Trophoblast cell (in vitro differentiated cells and primary cell): ENCODE measurements around the gene PPP1CC.

Experiments
- DNase-seq, 2 donors: peaks; one replicate each; pipeline ENCODE4 v3.0.0-alpha.2; 2016
- H2AFZ ChIP-seq: 2 replicates; pipeline ENCODE4 v1.6.1; 2013; ENCODE audit warnings: low read length, moderate library complexity, mild to moderate bottlenecking; ENCODE audit not compliant: insufficient read depth, poor library complexity
- H2AK5ac ChIP-seq: 2 replicates; pipeline ENCODE4 v1.6.1; 2013; ENCODE audit warnings: mild to moderate bottlenecking, low read length
- H2BK120ac ChIP-seq: 2 replicates; pipeline ENCODE4 v1.6.1; 2013; ENCODE audit warnings: low read length, mild to moderate bottlenecking, moderate library complexity; ENCODE audit not compliant: insufficient read depth, poor library complexity
- H2BK12ac ChIP-seq: 2 replicates; pipeline ENCODE4 v1.6.1; 2013; ENCODE audit warnings: mild to moderate bottlenecking, low read length, moderate library complexity
- H2BK5ac ChIP-seq: 2 replicates; pipeline ENCODE4 v1.6.1; 2013; ENCODE audit warnings: low read length, low read depth, moderate library complexity, mild to moderate bottlenecking; ENCODE audit not compliant: poor library complexity
- H3K14ac ChIP-seq: 2 replicates; pipeline ENCODE4 v1.6.1; 2013; ENCODE audit warnings: mild to moderate bottlenecking, low read length
- H3K18ac ChIP-seq: 2 replicates; pipeline ENCODE4 v1.6.1; 2013; ENCODE audit warnings: mild to moderate bottlenecking, low read length
- H3K23ac ChIP-seq: 2 replicates; pipeline ENCODE4 v1.6.1; 2013; ENCODE audit warnings: low read length
- H3K27ac ChIP-seq: 2 replicates; pipeline ENCODE4 v1.5.1; 2013; ENCODE audit warnings: low read depth, mild to moderate bottlenecking, inconsistent platforms, low read length, moderate library complexity
- H3K27me3 ChIP-seq: 2 replicates; pipeline ENCODE4 v1.6.1; 2013; ENCODE audit warnings: inconsistent platforms, mild to moderate bottlenecking, low read length, moderate library complexity; ENCODE audit not compliant: insufficient read depth
- H3K36me3 ChIP-seq, 2 experiments: 1 replicate in 1 of 2; 2 replicates in 1 of 2; pipeline ENCODE4 v1.6.1; 2013; ENCODE audit warnings: low read length in 2 of 2, mild to moderate bottlenecking in 2 of 2, moderate library complexity in 1 of 2; ENCODE audit not compliant: insufficient read depth in 2 of 2, control insufficient read depth in 1 of 2
- H3K4ac ChIP-seq: 2 replicates; pipeline ENCODE4 v1.6.1; 2013; ENCODE audit warnings: low read depth, mild to moderate bottlenecking, low read length, moderate library complexity
- H3K4me1 ChIP-seq, 2 experiments: 1 replicate in 1 of 2; 2 replicates in 1 of 2; pipeline ENCODE4 v1.6.1; 2013; ENCODE audit warnings: low read length in 2 of 2, mild to moderate bottlenecking in 2 of 2, moderate library complexity in 1 of 2; ENCODE audit not compliant: insufficient read depth in 2 of 2, control insufficient read depth in 1 of 2
- H3K4me2 ChIP-seq: 2 replicates; pipeline ENCODE4 v1.6.1; 2013; ENCODE audit warnings: inconsistent platforms, mild to moderate bottlenecking, low read length, moderate library complexity
- H3K4me3 ChIP-seq: 2 replicates; pipeline ENCODE4 v1.5.1; 2013; ENCODE audit warnings: mild to moderate bottlenecking, low read depth, low read length, inconsistent platforms
- H3K79me1 ChIP-seq: one replicate; pipeline ENCODE4 v1.6.1; 2013; ENCODE audit warnings: low read length
- H3K79me2 ChIP-seq: 2 replicates; pipeline ENCODE4 v1.6.1; 2013; ENCODE audit warnings: low read length, mild to moderate bottlenecking; ENCODE audit not compliant: control insufficient read depth, insufficient read depth, poor library complexity
- H3K9ac ChIP-seq: 2 replicates; pipeline ENCODE4 v1.6.1; 2013; ENCODE audit warnings: mild to moderate bottlenecking, low read length
- H3K9me3 ChIP-seq: 2 replicates; pipeline ENCODE4 v1.6.1; 2013; ENCODE audit warnings: low read depth, mild to moderate bottlenecking, control low read depth, inconsistent platforms, low read length; ENCODE audit not compliant: insufficient read depth
- H4K12ac ChIP-seq: 2 replicates; pipeline ENCODE4 v1.6.1; 2013; ENCODE audit warnings: low read depth, mild to moderate bottlenecking, low read length, moderate library complexity
- H4K8ac ChIP-seq: 2 replicates; pipeline ENCODE4 v1.6.1; 2013; ENCODE audit warnings: low read depth, mild to moderate bottlenecking, low read length, moderate library complexity
- H4K91ac ChIP-seq: one replicate; pipeline ENCODE4 v1.6.1; 2013; ENCODE audit warnings: low read depth, mild to moderate bottlenecking, low read length, moderate library complexity
- WGBS: extraction: QIAGEN DNeasy Blood & Tissue Kit; methylation state at CpG from one replicate; pipeline ENCODE4 v1.1.7; 2013; ENCODE audit warnings: missing lambda C conversion rate; ENCODE audit not compliant: insufficient read length, insufficient coverage; ENCODE audit errors: extremely low coverage; 5-methylcytosine and 5-hydroxymethylcytosine counted together

The PPP1CC gene

GRCh38 chr12:110758922-110759321 is 16.2 kb upstream of the PPP1CC start:
- no peak overlapping the region for H2AFZ ChIP-seq
- no peaks in the 10 kb centered on the region for H3K79me2 ChIP-seq
- H3K27ac ChIP-seq: no peak overlapping the region
- H3K18ac ChIP-seq: no peak overlapping the region
- no peaks in the 10 kb centered on the region for H3K36me3 ChIP-seq
- no peak overlapping the region for H3K4me2 ChIP-seq
- H3K4me1 ChIP-seq: no peaks in the 10 kb centered on the region
- no peaks in the 10 kb centered on the region for H3K27me3 ChIP-seq
- no peak overlapping the region for H4K8ac ChIP-seq
- H4K91ac ChIP-seq: no peak overlapping the region
- H2BK120ac ChIP-seq: no peak overlapping the region
- H2AK5ac ChIP-seq: no peak overlapping the region
- no peak overlapping the region for H3K23ac ChIP-seq
- WGBS: no CpG with 5 or more reads among the region's 6 CpGs
- H3K4ac ChIP-seq: no peak overlapping the region
- no peak for DNase-seq
- H3K9ac ChIP-seq: no peak overlapping the region
- H2BK5ac ChIP-seq: no peak overlapping the region
- H3K4me3 ChIP-seq: no peak overlapping the region
- no peaks in the 10 kb centered on the region for H3K79me1 ChIP-seq
- no peak overlapping the region for H3K14ac ChIP-seq
- no peaks in the 10 kb centered on the region for H3K9me3 ChIP-seq
- no peak overlapping the region for H2BK12ac ChIP-seq
- H4K12ac ChIP-seq: no peak overlapping the region

GRCh38 chr12:110756611-110757010 is 13.9 kb upstream of the PPP1CC start:
- no peak overlapping the region for H2BK120ac ChIP-seq
- WGBS: no CpG with 5 or more reads among the region's 1 CpG
- no peak for DNase-seq
- no peak overlapping the region for H3K27ac ChIP-seq
- H3K9me3 ChIP-seq: no peaks in the 10 kb centered on the region
- no peaks in the 10 kb centered on the region for H3K79me2 ChIP-seq
- H3K4me2 ChIP-seq: no peak overlapping the region
- no peaks in the 10 kb centered on the region for H3K4me1 ChIP-seq
- H3K36me3 ChIP-seq: no peaks in the 10 kb centered on the region
- no peak overlapping the region for H3K14ac ChIP-seq
- no peak overlapping the region for H3K18ac ChIP-seq
- no peak overlapping the region for H3K4me3 ChIP-seq
- H3K4ac ChIP-seq: no peak overlapping the region
- H2BK12ac ChIP-seq: no peak overlapping the region
- no peak overlapping the region for H3K9ac ChIP-seq
- H2AFZ ChIP-seq: no peak overlapping the region
- H2AK5ac ChIP-seq: no peak overlapping the region
- H2BK5ac ChIP-seq: no peak overlapping the region
- no peak overlapping the region for H4K8ac ChIP-seq
- H4K91ac ChIP-seq: no peak overlapping the region
- H4K12ac ChIP-seq: no peak overlapping the region
- no peaks in the 10 kb centered on the region for H3K79me1 ChIP-seq
- no peaks in the 10 kb centered on the region for H3K27me3 ChIP-seq
- H3K23ac ChIP-seq: no peak overlapping the region

- Histone ChIP-seq H4K8ac (no peak overlapping the region), H3K9ac (no peak overlapping the region), H3K79me2 (no peaks in the 10 kb centered on the region), H2BK120ac (no peak overlapping the region), H3K4me1 (no peaks in the 10 kb centered on the region), H2BK5ac (no peak overlapping the region), H2BK12ac (no peak overlapping the region), H3K4me3 (no peak overlapping the region), H3K36me3 (no peaks in the 10 kb centered on the region), H3K18ac (no peak overlapping the region), H3K27me3 (no peaks in the 10 kb centered on the region), H2AFZ (no peak overlapping the region), H2AK5ac (no peak overlapping the region), H3K79me1 (no peaks in the 10 kb centered on the region), H3K14ac (no peak overlapping the region), H3K4ac (no peak overlapping the region), H4K91ac (no peak overlapping the region), H3K27ac (no peak overlapping the region), H3K4me2 (no peak overlapping the region), H3K23ac (no peak overlapping the region), H3K9me3 (no peaks in the 10 kb centered on the region), H4K12ac (no peak overlapping the region)
- no peak for DNase-seq
- WGBS: no CpG with 5 or more reads among the region's 3 CpGs
These were observed 11.6 kb upstream of the PPP1CC start for GRCh38 chr12:110754101-110754793.

GRCh38 chr12:110750784-110751461 is 8.2 kb upstream of the PPP1CC start:
- Histone ChIP-seq H4K8ac (no peak overlapping the region), H3K4me2 (no peak overlapping the region), H3K18ac (no peak overlapping the region), H3K27me3 (no peaks in the 10 kb centered on the region), H3K79me2 (no peaks in the 10 kb centered on the region), H3K9ac (no peak overlapping the region), H4K12ac (no peak overlapping the region), H3K23ac (no peak overlapping the region), H3K14ac (no peak overlapping the region), H3K79me1 (no peaks in the 10 kb centered on the region), H2AK5ac (no peak overlapping the region), H2BK120ac (no peak overlapping the region), H4K91ac (no peak overlapping the region), H3K4me3 (no peak overlapping the region), H2BK12ac (no peak overlapping the region), H2BK5ac (no peak overlapping the region), H2AFZ (no peak overlapping the region), H3K27ac (no peak overlapping the region), H3K4me1 (no peaks in the 10 kb centered on the region), H3K9me3 (no peaks in the 10 kb centered on the region), H3K4ac (no peak overlapping the region), H3K36me3 (no peaks in the 10 kb centered on the region)
- no peak for DNase-seq
- whole genome bisulfite sequencing: no CpG with 5 or more reads among the region's 13 CpGs
